NCI-H1436 (cell line): ENCODE data around the gene PLCB1.
"Not testable (repeated sequence)": the region's sequence is repeated elsewhere in the genome, so short reads cannot be mapped to it uniquely, and the experiment has no call there.

Experiments used
- DNase-seq: peaks from one replicate; lab custom pipeline; 2025; lab: John Stamatoyannopoulos, UW

PLCB1 gene

DNA sequence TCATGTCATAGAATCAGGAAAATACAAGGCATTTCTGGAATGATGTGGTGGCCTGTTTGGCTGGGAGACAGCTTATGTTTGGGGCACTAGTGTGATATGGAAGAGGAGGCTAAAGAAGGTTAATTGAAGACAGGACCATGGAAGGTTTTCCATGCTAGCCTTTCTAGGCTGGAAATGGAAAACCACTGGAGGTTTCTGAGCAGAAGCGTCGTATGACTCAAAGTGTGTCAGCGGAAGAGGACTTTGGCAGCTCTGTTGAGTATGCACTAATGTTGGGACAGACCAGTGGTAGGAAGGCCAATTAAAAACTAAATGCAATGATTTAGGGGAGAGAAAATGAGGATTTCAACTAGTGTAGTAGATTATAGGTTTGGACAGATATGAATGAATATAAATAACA, 413.1 kb downstream of the PLCB1 start:
- no peak for DNase-seq

DNA sequence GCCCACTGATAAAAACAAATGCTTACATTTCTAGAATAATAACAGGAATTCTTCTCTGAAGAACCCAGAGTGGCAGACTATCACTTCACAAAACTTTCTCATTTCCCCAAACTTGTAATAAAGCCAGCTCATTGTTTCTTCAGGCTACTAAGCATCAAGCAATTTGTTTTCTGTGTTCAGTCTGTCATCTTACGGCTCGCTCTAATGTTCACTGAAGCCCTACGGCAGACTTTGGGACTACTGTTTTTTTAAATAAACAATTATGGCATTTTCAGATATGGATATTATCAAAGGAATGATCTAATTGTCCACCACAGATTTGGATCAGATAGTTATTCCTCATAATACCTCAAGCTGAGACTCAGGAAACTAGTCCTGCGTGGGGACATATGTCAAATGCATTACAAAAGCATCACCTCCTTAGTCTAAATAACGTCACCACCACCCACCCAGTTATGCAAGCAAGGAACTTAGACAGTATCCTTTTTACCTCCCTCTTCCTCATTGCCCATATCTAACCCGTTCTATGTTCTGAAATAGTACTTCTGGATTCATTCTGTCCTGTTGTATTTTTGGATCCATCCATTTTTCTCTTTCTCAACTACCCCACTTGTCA, 415.1 kb downstream of the PLCB1 start:
- DNase-seq, result no peak

DNA sequence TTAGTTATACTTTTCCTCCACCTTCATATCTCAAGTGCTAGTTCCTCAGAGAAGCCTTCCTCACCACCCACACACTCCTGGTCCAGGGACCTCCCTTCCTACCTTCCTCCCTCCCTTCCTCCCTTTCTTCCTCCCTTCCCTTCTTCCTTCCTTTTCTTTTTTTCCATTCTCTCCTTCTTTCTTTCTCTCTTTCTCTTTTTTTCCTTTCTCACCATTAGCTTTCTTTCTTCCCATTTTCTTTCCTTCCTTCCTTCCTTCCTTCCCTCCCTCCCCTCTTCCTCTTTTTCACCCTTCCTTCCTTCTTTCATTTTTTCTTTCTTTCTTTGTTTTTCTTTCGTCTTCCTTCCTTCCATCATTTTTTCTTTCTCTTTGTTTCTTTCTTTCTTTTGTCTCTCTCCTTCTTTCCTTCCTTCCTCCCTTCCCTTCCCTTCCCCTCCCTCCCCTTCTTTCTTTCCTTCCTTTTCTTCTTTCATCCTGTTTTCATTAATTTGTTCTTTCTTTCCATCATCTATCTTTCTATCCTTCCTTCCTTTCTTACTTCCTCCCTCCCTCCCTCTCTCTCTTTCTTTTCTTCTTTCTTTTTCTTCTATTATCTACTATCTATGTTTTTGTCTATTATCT, 416.0 kb downstream of the PLCB1 start:
- no peak for DNase-seq

DNA sequence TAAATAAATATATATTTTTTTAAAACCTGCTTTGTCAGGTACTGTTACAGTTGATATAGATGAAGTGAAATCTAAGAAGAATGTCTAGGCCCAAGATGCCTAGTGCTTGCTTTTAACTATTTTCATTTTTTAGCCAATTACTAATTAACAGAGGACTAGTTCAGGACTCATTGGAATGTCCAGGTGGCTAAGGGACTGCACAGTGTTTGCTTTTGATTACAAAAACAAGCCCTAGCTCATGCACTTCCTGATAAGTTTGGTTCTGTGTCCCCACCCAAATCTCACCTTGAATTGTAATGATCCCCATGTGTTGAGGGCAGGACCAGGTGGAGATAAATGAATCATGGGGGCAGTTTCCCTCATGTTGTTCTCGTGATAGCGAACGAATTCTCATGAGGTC, 417.1 kb downstream of the PLCB1 start:
- no peak for DNase-seq

DNA sequence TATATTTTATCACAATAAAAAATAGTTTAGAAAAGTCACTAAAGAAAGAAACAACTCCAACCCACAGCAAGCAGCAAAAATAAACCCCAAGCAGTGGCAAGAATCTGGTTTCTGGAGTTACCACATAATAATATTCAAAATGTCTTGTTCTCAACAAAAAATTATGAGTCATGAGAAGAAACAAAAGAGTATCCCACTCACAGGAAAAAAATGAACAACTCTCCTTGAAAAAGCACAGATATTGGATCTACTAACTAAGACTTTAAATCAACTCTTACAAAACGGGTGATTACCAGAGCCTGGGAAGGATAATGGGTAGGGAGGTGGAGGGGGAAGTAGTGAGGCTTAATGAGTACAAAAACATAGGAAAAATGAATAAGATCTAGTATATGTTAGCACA, 425.6 kb downstream of the PLCB1 start:
- no peak for DNase-seq

DNA sequence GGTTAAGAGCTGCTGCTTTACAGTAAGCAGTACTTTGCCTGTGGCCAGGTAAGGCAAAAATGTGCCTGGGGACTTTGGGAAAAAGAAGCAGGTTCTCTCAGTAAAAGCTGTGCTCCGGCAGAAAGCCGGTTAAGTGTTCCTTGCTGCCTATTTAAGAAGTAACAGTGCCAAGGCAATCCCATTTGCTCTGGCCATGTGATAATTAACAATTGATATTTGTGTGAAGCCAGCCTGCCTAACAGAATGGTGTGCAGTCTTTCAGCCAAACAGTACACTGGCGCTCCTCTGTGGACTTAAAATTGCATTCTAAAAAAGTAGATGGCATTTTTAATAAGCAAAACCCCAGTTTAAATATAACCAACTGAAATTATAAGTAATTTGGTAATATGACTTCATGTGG, 430.3 kb downstream of the PLCB1 start:
- no peak for DNase-seq

DNA sequence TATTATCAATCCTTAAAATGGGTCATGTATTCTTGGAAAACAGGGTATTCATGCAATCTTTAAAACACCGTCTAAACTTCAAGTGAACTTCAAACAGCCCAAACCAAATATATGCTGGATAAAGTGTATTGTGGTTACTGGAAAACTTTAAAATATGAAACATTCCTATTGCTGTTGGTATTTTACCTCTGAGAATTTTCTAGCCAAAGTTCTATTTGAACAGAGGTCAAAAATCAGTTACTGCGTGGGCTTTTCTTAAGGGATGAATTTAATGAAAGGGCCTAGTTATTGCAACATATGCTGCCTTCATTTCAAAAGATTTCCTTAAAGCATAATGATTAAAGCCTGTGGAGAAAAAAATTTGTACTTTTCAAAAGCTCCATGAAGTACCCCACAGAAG, 436.0 kb downstream of the PLCB1 start:
- no peak for DNase-seq

DNA sequence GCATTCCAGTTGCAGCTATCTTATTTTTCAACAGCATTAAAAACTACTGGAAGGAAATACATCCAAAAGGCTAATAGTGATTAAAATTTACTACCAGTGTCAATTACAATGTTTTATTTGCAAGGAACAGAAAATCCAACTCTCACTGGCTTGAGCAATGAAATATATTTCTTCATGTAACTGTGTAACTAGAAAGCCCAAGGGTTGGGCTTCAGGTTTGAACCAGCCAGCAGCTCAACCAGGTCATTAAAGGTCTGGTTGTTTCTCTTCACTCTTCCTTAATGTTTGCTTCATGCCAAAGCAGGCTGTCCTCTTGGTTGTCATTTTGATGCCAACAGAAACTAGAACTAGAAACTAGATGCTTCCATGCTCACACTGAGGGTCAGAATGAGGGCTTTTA, 437.7 kb downstream of the PLCB1 start:
- DNase-seq, result no peak

DNA sequence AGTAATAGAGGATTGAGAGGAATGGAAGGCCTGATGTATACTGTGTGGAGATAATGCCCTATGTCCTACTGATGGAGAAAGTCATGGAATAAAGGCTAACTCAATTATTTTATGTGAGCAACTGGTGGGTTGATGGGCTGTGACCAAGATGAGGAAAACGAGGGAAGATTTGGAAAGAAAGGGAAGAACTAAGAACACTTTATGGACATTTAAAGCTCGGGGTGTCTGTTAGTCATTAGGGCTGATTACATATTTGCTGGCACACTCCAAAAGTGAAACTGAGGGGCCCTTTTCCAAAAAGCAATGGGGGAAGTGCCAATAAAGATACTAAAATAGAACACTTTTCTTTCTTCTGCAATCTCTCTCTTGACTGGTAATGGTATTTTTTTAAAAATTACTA, 439.5 kb downstream of the PLCB1 start:
- no peak for DNase-seq

DNA sequence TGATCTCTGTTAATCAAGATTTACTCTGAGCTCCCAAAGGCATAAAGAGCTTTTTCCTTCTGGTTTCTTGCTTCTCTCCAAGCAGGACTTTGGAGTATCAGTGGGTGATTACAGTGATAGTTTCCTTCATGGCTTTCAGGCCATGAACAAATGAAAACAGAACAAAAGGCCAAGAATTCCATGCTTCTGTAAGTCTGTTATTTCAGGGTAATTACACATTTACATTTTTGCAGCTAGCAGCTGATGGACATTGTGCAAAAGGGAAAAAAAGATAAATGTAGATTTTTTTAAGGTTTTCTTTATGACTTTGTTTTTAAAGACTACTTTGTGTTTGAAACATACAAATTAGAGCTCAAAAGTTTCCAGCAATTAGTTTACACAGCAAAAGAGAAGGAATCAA, 441.6 kb downstream of the PLCB1 start:
- no peak for DNase-seq

DNA sequence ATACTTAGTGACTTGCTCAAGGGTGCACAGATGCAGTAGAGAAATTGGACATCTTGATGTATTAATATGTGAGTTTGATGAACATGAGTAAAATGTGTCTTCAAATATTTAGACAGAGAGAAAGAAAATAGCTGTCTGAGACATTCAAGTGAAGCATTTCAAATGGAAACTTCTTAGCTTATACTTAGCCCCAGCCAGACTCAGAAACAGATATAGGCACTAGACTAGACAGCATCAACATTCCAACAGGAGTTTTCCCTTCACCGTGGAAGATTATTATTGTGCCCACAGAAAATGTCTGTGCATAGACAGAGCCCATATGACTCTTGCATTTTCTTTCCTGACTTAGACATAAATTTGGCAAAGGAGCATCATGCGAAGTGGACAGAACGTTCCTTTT, 443.0 kb downstream of the PLCB1 start:
- DNase-seq, result no peak

DNA sequence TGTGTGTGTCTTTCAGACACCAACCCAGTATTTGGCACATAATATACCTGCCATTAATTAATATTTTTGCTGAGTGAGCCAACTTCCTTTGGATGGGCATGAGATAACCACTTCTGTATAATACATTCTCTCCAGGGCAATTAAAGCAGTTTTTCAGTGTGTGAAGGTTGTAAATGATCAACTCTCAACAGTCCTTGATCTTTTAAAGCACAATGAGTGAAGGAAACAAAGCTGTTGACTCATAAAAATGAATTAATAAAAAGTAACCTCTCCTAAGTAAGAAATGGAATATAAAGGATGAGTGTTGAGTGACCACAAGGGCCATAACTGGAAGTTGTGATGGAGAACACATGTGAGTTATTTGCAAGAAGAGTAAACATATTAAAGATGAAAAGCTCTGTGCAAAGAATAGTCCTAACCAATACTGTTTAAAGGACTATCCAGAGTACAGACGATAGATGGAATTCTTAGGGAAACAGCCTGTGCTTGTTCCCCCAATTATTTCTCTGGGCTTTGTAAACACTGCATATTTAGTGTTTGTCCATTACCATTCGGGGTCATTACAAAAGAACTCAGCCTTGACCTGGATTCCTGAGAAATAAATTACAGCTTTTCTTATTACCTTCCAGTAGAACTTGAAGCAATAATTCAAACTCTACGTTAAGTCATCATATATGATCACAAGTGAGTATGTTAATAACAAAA, 446.2 kb downstream of the PLCB1 start:
- DNase-seq, result no peak

DNA sequence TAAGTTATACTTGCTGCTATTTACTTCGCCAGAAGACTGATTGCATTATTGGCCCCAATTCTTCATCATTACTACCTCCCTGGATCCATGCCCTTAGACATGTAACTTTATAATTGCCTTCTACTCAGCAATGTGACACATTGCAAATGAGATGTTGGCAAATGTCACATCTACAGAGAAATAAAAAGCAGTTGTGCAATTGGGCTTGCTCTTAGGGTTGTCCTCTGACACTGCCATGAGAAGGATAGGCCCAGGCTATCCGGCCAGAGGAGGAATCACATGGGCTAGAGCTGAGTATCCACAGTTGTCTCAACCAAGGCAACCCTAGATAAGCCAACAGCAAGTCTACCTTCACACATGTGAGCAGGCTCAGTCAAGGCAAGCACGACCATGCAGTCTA, 447.0 kb downstream of the PLCB1 start:
- DNase-seq, result no peak

DNA sequence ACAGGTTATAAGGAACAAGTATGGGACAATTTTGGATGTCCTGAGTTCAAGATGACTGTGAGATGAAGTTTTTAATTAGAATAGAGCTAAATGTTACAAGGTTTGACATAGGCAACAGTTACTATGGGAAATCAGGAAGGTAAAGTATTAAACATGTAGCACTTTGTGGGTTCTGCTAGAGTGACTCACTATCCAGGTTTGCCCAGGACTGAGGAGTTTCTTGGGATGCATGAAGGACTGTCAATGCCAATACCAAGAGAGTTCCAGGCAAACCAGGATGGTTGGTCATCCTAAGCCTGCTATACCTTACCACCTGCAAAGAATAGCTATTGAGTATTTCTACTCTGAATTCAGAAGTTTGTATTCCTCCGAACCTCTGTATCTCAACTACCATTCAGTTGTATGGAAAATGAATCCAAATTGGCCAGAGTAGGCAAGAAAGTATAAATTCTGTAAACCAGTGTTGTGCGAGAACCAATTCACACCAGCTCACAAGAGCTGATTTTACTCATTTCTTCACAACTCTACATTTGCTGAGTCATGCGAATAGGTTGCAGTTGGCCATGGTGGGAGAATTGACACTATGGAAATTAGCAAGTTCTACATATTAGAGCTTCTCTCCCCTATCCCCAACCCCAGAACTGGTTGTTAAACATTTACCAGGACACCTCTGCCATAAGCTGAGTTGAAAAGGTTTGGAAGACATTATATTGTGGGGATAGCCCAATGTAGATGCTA, 449.5 kb downstream of the PLCB1 start:
- no peak for DNase-seq

DNA sequence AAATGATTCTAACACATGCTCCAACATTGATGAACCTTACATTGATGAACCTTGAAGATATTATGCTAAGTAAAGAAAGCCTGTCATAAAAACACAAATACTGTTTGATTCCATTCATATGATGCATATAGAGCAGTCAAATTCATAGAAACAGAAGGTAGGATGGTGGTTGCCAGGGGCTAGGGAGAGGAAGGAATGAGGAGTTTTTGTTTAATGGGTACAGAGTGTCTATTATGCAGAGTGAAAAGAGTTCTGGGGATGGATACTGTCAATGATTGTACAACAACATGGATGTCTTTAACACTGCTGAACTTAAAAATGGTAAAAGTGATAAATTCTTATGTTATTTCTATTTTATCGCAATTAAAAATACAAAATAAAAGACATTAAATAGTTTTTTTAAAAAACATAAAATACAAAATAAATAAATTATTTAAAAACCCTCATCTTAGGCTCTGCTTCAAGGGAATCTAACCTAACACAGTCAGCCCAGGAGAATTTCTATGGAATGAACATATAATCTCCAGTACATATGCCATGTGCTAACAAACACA, 451.0 kb downstream of the PLCB1 start:
- DNase-seq, result no peak

DNA sequence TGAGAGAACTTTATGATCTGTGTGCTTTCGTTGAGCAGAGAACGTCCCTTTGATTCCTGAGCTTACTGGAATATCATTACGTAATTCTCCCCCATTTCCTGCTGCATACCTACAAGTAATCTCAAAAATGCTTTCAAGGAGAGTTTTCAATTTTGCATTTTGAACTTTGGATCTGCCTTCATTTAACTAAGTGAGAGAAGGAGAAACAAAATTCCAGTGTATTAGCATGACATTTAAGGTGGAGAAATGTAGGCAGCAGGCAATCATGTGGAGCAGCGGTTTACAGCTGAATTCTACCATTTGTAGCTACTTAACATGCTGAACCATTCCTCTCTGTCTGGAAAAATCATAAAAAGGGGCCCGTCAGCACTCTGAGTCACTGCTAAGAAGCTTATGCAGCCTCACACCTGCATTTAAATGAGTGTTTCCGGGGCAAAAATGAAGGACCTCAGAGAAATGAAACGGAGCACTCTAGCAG, 451.5 kb downstream of the PLCB1 start:
- DNase-seq, result no peak

DNA sequence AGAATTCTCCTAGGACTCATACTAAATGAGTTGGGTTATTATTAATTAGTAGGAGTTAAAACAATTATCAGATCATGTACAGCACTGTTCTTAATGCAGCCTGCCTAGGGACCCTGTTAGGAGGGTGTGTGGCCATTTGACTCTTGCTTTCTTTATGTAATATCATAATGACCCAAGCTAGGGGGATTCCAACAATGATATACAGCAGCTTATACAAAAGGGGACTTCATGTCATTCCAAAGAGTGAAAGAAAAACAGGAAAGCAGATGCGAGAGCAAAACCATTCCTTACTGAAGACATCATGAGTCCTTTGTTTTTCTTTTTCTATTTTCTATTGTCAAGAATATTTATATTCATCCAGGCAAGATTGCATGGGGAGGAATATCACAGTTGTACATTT, 455.2 kb downstream of the PLCB1 start:
- DNase-seq, result no peak

DNA sequence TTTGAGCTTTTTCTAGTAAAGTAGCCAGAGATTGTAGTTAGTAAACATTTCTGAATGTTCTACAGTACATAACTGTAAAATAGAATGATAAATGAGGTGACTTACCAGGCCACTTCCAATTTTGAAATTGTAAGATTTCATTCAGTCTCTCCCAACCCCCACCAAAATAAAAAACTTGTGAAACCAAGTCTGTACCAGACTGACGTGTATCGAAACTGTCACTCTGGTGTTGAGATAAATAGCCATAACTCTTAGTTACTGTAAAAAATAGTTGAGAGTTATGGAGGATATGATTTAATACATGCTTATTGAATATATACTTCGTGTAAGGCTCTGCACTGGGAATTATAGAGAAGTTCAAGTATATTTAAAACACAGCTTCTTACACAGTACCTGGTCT, 455.7 kb downstream of the PLCB1 start:
- no peak for DNase-seq

DNA sequence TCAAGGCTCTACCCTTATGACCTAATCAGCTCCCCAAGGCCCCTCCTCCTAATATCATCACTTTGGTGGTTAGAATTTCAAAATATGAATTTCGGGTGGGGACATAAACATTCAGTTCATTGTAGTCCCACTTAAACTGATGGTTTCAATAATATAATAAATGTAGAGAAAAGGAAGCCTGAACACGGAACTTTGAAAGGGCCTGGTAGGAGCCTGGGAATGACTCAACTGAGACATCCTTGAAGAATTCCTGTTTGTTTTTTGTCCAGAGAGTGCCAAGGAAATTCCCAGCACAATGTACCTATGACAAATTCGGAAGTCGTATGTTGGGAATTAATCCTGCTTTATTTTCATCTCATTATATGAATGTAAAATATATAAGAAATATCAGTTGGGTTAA, 457.9 kb downstream of the PLCB1 start:
- no peak for DNase-seq

DNA sequence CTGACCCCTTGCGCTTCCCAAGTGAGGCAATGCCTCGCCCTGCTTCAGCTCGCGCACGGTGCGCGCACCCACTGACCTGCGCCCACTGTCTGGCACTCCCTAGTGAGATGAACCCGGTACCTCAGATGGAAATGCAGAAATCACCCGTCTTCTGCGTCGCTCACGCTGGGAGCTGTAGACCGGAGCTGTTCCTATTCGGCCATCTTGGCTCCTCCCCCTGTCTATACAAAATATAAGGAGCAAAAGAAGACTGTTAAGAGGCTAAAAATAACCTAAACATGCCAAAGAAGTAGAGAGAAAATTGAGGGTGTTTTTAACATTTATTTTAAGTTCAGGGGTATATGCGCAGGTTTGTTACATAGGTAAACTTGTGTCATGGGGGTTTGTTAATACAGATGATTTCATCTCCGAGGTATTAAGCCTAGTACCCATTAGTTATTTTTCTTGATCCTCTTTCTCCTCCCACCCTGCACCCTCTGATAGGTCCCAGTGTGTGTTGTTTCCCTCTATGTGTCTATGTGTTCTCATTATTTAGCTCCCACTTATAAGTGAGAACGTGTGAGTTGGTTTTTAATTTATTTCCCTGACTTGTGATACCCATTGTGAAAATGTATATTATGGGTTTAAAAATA, 469.0 kb downstream of the PLCB1 start:
- DNase-seq, result not testable (repeated sequence)

DNA sequence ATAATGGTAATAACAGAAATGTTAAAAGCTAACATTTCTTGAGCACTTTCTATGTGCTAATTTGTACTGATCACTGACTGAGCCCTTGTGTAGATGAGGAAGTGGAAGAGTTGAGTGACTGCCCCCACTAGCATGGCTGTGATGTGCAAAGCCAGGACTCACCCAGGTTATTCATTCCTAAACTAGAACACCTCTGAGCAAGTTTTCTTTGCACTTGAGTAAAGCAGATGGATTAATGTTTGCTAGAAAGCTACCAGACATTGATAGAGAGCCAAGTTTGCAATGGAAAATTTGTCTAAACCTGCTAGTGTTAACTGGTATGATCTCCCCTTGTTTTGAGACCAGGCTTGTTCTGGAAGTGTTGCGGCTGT, 469.5 kb downstream of the PLCB1 start:
- no peak for DNase-seq
